ENCODE measurements around the gene DNAH17.

- TF ChIP-seq CTCF (IDR thresholded peaks at IDR 0.05) (no peak), EZH2 (IDR thresholded peaks at IDR 0.05; ENCODE audit: borderline replicate concordance, insufficient read depth, low read depth, low read length, poor library complexity, severe bottlenecking) (no peak)
Measured at GRCh38 chr17:78528541-78528940, 48.7 kb downstream of the DNAH17 start.
